Vagina (tissue), 2 donors: ENCODE measurements around the gene PARVB.

ENCODE experiments used
- CTCF ChIP-seq, 3 experiments: fragments of 450-650 bp in 2 of 3; fragments of 200-600 bp in 1 of 3; sonication (generic) in 1 of 3; IDR thresholded peaks; one replicate each; pipeline ENCODE4 v1.5.1; 2017 to 2019; ENCODE audit warnings: antibody characterized with exemption in 3 of 3, mild to moderate bottlenecking in 2 of 3, moderate library complexity in 2 of 3
- POLR2A ChIP-seq, 2 donors: fragments of 450-650 bp; IDR thresholded peaks; one replicate each; pipeline ENCODE4 v1.6.1; 2017; ENCODE audit warnings: antibody characterized with exemption in 2 of 2, mild to moderate bottlenecking in 2 of 2, moderate library complexity in 2 of 2
- POLR2AphosphoS5 ChIP-seq, 2 donors: sonication (generic); formaldehyde crosslinking; IDR thresholded peaks; one replicate each; pipeline ENCODE4 v1.9.0; 2017; ENCODE audit warnings: antibody characterized with exemption in 2 of 2, mild to moderate bottlenecking in 2 of 2, low read depth in 1 of 2; ENCODE audit not compliant: insufficient read depth in 1 of 2

GRCh38 chr22:44051961-44052360 lies 27.9 kb downstream of the PARVB start:
- TF ChIP-seq CTCF (IDR thresholded peaks at IDR 0.05) = no peak
- no peak for TF ChIP-seq POLR2AphosphoS5 (IDR thresholded peaks at IDR 0.05; ENCODE audit: insufficient read depth in 1 of 2, low read depth in 1 of 2)
- no peak for TF ChIP-seq POLR2A (IDR thresholded peaks at IDR 0.05)
